GM19351 (cell line): ENCODE measurements around the gene VAMP3.

Source experiments
- ATAC-seq: cut with Tn5 transposase; IDR thresholded peaks from one replicate; pipeline ENCODE4 v1.9.1; 2021; ENCODE audit warnings: mild to moderate bottlenecking, moderate library complexity; ENCODE audit not compliant: unreplicated experiment

VAMP3 gene

GRCh38 chr1:7810395-7810794 lies 39.3 kb downstream of the VAMP3 start:
- no peak for ATAC-seq

GRCh38 chr1:7811476-7811875 lies 40.4 kb downstream of the VAMP3 start:
- ATAC-seq, result no peak

- no peak for ATAC-seq
Observed at GRCh38 chr1:7813677-7814373, 42.7 kb downstream of the VAMP3 start.

GRCh38 chr1:7821282-7821681 lies 50.2 kb downstream of the VAMP3 start:
- no peak for ATAC-seq

GRCh38 chr1:7824701-7825100 lies 53.6 kb downstream of the VAMP3 start:
- ATAC-seq, result no peak

- ATAC-seq, result no peak
Observed at GRCh38 chr1:7826363-7826762, 55.3 kb downstream of the VAMP3 start.

- ATAC-seq, result no peak
Observed at GRCh38 chr1:7827126-7827955, 56.2 kb downstream of the VAMP3 start.
